HG02588 (cell line): Measurements from ENCODE around the gene GRIK3.

Source experiments
- ATAC-seq: cut with Tn5 transposase; IDR thresholded peaks from one replicate; pipeline ENCODE4 v1.9.1; 2021; ENCODE audit warnings: mild to moderate bottlenecking, moderate library complexity; ENCODE audit not compliant: unreplicated experiment

GRIK3 gene

GRCh38 chr1:36836196-36836883 lies 198.0 kb downstream of the GRIK3 start:
- no peak for ATAC-seq

- ATAC-seq = no peak
Measured at GRCh38 chr1:36835696-36836095, 198.6 kb downstream of the GRIK3 start.

DNA sequence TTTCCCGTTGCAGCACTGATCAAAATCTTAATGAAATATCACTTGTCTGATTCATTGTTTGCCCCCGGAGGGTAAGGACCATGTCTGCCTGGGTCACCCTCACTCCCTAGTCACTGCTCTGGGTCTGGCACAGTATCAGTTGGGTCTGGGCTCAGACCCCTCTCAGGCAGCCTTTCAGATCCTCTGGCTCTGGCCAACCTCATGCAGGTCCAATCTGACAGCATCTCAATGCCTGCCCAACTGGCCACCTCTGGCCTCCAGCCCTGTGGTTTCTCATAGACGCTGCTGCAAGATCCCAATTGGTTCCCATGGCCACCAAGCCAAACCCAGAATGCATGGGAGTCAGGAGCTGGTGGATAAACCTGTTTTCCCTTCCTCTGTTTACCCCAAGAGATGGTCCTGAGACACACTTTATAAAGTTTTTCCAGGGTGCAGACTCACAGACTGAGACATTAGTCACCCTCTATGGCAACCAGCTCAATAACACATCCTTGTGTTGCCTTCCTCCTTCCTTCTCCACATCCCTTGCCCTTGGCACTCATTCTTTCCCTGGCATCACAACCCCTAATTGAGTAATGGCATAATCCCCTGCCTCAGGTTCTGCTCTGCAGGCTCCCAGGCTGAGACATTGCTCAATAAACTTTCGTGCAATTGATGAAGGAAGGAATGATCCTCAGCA lies 199.2 kb downstream of the GRIK3 start:
- no peak for ATAC-seq

DNA sequence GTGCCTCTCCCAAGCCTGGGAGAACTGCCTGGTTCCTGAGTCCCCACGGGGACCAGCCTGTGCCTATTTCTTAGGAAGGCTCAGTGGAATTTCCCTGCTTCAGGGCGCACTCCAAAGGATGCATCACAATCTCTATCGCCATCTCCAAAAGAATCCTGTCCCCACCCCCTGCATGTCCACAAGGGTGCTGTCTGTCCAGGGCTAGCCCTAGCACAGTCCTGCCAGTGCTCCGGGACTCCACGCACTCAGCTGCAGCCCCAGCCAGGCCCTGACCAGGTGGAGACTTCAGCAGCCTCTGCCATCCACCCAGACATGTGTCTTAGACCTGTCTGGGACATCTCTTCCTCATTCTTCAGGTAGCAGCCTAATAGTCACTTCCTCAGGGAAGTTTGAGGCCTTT lies 199.7 kb downstream of the GRIK3 start:
- ATAC-seq = no peak

DNA sequence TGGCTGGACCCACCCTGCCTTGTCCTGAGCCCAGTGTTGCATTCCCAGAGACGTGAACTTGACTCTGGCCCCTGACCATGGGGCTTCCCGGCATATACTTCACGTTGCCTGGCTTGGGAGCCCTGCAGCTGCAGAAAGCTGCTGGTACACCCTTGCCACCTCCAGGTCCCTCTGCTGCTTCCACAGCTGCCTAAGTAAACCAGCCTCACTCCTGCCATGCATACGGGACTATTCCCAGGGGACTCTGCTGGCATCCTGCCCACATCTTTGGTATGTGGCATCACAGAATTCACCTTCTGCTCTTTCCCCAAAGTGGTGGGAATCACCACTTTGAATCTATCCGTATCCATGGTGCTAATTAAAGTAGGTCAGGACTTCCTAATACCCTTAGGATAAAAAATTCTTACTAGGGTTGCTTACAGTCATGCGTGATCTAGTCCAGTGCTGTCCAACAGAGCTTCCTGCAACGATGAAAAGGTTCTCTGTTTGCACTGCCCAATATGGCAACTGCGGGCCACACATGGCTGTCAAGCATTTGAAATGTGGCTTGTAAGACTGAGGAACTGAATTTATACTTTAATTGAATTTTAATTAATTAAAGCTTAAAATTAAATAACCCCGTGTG lies 203.0 kb downstream of the GRIK3 start:
- no peak for ATAC-seq

GRCh38 chr1:36829961-36830360 lies 204.4 kb downstream of the GRIK3 start:
- ATAC-seq = no peak

GRCh38 chr1:36829066-36829465 lies 205.2 kb downstream of the GRIK3 start:
- ATAC-seq = no peak

DNA sequence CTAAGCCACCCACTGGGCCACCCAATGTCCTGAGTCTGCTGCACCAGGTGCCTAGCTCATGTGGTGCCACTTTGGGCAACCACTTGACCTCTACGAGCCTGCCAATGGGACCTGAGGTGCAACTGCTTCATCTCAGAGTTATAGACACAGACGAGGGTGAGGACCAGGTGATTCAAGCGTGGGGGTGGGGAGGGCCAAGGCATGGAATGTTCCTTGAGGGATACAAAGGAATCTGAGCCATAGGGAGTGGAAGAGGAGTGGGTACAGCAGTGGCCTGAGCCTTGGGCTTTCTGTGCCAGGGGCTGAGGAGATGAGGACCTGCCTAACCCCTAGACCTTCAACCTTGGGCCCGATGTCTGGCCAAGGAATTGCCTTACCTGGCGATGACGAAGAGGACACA lies 209.1 kb downstream of the GRIK3 start:
- ATAC-seq = no peak

DNA sequence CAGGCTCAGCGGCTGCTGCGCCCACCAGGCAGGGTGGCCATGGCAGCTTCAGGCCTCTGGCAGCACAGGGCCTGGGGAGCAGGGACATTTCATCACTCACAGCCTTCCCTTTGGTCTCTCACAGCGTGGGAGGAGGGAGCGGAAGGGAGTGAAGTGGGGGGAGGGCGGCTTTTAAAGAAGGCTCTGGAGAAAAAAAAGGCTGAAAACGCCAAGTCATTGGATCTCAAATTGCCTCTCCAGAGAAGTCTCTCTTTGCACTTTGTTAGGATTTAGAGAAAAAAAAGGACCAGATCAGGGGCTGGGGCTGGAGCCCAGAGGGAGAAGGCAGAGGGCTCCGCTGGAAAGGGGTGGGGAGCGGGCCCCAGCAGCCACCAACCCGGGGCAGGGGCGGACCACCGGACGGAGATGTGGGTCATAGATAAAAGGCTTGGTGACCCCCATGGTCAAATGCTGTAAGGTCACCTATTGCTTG lies 209.9 kb downstream of the GRIK3 start:
- ATAC-seq = no peak

GRCh38 chr1:36822648-36823047 lies 211.7 kb downstream of the GRIK3 start:
- no peak for ATAC-seq

GRCh38 chr1:36821386-36821785 lies 212.9 kb downstream of the GRIK3 start:
- no peak for ATAC-seq

DNA sequence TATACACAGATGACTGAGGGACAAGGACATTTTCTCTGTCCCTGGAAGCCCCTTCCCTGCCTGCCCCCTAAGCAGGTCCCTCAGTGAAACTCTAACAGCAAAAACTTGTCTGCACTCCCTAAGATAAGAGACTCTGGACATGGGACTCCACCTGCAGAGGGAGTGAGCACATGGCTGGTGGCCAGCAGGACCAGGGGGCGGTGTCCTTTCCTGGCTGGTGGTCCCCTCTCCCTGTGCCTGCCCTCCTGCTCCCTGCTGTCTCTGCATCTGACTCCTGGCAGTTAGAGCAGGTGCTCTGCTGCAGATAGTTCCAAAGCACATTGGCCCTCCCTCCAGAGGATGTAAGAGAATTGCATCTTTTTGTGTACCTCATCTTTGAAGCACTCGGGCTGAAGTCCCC lies 215.5 kb downstream of the GRIK3 start:
- no peak for ATAC-seq

GRCh38 chr1:36816348-36816747 lies 218.0 kb downstream of the GRIK3 start:
- ATAC-seq = no peak

- ATAC-seq = no peak
Measured at GRCh38 chr1:36814774-36815173, 219.5 kb downstream of the GRIK3 start.

DNA sequence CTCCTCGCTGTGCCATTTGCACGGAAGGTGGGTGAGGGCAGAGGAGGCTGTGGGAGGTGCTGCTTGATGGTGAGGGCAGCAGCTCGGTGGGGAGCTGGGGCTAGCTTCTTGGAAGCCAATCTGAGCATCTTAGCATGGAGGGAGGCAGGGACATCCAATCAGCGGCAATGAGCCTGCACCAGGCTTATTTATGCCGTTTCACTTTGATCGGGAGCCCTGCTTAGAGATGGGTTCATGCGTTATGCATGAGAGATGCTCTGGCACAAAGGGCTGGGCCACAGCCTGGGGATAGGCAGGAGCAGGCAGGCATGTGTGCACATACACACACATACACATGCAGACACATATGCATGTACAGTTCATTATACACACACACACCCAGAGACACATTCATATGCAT lies 220.2 kb downstream of the GRIK3 start:
- ATAC-seq = no peak

- no peak for ATAC-seq
Measured at GRCh38 chr1:36807262-36807661, 227.1 kb downstream of the GRIK3 start.

DNA sequence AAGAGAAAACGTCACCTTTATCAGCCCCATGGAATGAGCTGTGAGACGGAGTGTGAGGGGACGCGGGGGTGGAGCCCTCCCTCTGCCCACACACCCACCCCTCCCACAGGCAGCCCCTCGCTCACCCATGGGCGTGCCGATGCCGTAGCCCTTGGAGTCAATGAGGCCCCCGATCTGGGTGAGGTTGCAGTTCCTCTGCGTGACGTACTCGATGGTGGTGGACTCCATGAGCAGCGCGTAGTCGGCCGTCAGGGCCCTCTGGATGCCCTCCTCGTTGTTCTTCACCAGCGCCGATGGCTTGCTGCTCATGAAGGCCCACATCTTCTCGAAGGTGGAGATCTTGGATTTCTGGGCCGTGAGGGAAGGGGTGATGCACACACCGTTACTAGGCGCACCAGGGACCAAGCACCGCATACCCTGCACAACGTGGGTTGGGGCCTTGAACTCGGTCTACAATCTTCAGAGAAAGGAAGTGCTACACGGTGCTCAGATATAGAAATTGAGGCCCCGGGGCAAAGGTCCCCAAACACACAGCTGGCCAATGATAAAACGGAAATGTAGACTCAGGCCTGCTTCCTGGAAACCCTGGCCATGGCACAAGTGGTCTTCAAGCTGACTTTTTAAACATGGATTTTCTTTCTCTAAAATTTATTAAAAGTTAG lies 228.2 kb downstream of the GRIK3 start:
- no peak for ATAC-seq

GRCh38 chr1:36804669-36805314 lies 229.5 kb downstream of the GRIK3 start:
- no peak for ATAC-seq

DNA sequence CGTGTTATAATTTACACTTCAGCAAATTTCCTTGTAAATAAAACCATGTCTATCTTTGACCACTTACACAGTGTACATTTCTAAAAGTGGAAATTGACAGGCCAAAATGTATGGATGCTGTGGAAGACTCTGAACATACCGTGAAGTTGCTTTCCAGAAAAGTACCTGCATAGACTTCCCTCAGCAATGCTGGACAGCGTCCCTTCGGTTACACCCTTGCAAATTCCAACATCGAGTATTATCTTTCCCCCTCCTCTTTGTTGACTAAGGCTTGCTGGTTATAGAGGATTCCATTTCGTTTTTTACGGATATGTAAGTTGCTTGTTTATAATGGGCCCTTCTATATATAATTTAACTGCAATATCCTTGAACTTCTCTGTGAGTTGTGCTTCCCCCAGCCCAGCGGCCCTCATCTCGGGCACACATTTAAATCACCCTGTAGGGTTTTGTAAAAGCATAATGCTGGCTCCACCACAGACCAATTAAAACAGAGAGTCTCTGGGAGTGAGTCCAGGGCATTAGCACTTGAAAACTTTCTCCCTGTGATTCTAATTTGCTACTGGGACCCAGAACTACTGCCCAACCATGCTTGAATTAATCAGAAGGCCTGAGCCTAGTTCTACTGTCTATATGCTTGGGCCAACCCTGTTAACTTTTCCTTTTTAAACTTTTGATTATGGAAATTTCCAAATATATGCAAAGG lies 230.3 kb downstream of the GRIK3 start:
- ATAC-seq = no peak

GRCh38 chr1:36802018-36802417 lies 232.3 kb downstream of the GRIK3 start:
- ATAC-seq = no peak

- ATAC-seq = no peak
Measured at GRCh38 chr1:36797761-36798160, 236.6 kb downstream of the GRIK3 start.
